Osteoblast (primary cell): ENCODE data around the gene ANXA3. TPM values are rescaled to one million over a fixed set of nuclear protein-coding genes. Genes with fewer than 3 reads are reported as not detected.
A peak's percentile ranks its signal among the peaks of the same experiment; 100 is the strongest.

Source experiments
- DNase-seq: peaks from one replicate; pipeline ENCODE4 v3.0.0; 2011; ENCODE audit warnings: low spot score, mixed read lengths; ENCODE audit not compliant: insufficient read length; ENCODE audit errors: missing footprints
- H2AFZ ChIP-seq: 2 replicates; pipeline ENCODE4 v1.6.0; 2011; ENCODE audit warnings: mild to moderate bottlenecking, low read length
- H3K27ac ChIP-seq: 2 replicates; pipeline ENCODE4 v1.5.1; 2011; ENCODE audit warnings: mild to moderate bottlenecking, low read depth, low read length, moderate library complexity
- H3K27me3 ChIP-seq: 2 replicates; pipeline ENCODE4 v1.6.0; 2012; ENCODE audit warnings: mild to moderate bottlenecking, control low read depth, inconsistent platforms, low read length, moderate library complexity; ENCODE audit not compliant: insufficient read depth
- H3K36me3 ChIP-seq: 2 replicates; pipeline ENCODE4 v1.5.1; 2011; ENCODE audit warnings: mild to moderate bottlenecking, low read length, control low read depth, moderate library complexity; ENCODE audit not compliant: insufficient read depth
- H3K4me1 ChIP-seq: 2 replicates; pipeline ENCODE4 v1.5.1; 2011; ENCODE audit warnings: mild to moderate bottlenecking, low read length, control low read depth, moderate library complexity; ENCODE audit not compliant: insufficient read depth
- H3K4me2 ChIP-seq: 2 replicates; pipeline ENCODE4 v1.6.0; 2011; ENCODE audit warnings: mild to moderate bottlenecking, low read length; ENCODE audit not compliant: insufficient read depth
- H3K4me3 ChIP-seq: fragments of 200-600 bp; sonication (generic); 3 replicates; pipeline ENCODE4 v1.5.1; 2012; ENCODE audit warnings: mild to moderate bottlenecking, low read length, inconsistent platforms; ENCODE audit not compliant: insufficient read depth
- H3K79me2 ChIP-seq: 2 replicates; pipeline ENCODE4 v1.6.0; 2012; ENCODE audit warnings: mild to moderate bottlenecking, low read length, control low read depth, inconsistent platforms; ENCODE audit not compliant: insufficient read depth
- H3K9me3 ChIP-seq: 2 replicates; pipeline ENCODE4 v1.5.1; 2011; ENCODE audit warnings: low read depth, low read length, control low read depth
- H4K20me1 ChIP-seq: 2 replicates; pipeline ENCODE4 v1.6.0; 2012; ENCODE audit warnings: mild to moderate bottlenecking, low read length, control low read depth; ENCODE audit not compliant: insufficient read depth
- CTCF ChIP-seq: IDR thresholded peaks from 2 replicates; pipeline ENCODE4 v1.5.1; 2011; ENCODE audit warnings: mild to moderate bottlenecking, low read depth, low read length, moderate library complexity; ENCODE audit errors: extremely low read depth
- small RNA-seq: library from RNA; depleted of rRNA; stranded (forward); fragments of <200 nt; gene quantifications from one replicate; pipeline ENCODE3, GENCODE V24; 2012
- total RNA-seq: library from RNA; depleted of rRNA; stranded (reverse); fragments of >200 nt; gene quantifications from 2 replicates; pipeline ENCODE4 v1.2.3, GENCODE V29; 2012

Gene ANXA3
- total RNA-seq, 1 donor, result 2.9 TPM

DNA sequence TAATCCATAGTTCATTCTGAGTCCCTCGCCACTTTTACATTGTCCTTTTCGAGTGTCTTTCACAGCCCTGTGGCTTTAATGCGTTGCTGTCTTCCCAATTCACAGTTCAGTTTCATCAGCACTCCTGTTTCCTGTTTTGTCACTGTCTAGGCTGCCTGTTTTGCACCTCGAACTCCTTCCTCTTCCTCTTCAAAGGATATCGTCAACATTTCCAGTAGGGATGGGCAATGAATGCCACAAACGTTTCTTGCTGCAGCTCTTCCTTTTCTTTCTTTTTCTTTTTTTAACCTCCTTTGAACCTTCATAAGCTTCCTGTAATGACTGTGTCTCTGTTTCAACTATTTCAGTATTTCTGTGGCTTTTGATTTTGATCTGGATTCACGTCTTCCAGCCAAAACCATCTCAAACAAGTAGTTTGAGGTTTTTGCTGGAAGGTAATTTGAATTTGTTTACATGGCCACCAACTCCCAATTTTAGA lies 105.4 kb downstream of the ANXA3 start:
- TF ChIP-seq CTCF, result no peak
- Histone ChIP-seq H3K36me3 (no peaks in the 10 kb centered on the region), H3K4me1 (peaks cover 68% of the 10 kb centered on the region)

DNA sequence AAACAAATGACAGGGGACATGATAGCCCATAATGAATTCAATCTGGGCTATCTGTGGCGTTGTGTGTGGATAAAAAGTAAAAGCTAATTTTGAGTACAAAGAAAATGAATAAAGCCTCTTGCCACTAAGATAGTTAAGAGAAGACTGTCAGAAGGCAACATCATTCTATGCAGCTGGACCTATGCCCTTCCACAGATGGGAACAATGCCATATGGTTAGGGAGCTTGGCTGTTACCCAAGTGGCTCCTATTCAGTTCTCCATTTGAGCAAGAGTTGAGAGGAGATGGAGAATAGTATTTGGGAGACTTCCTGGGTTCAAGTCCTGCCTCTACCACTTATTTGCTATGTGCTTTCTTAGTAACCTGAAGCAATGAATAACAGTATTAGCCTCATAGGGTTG lies 107.7 kb downstream of the ANXA3 start:
- TF ChIP-seq CTCF, result no peak
- Histone ChIP-seq H3K4me2 (peak overlapping the region; percentile 3), H3K4me3 (no peak overlapping the region), H3K36me3 (no peaks in the 10 kb centered on the region), H2AFZ (peak overlapping the region; percentile 13), H3K9me3 (no peaks in the 10 kb centered on the region), H3K4me1 (peaks cover 58% of the 10 kb centered on the region), H3K27ac (no peak overlapping the region), H3K79me2 (no peaks in the 10 kb centered on the region), H4K20me1 (no peaks in the 10 kb centered on the region), H3K27me3 (no peaks in the 10 kb centered on the region)
- DNase-seq, result no peak

More for the DNA sequence above, 105.4 kb downstream of the ANXA3 start:
- DNase-seq, result no peak
- Histone ChIP-seq H3K27ac (no peak overlapping the region), H3K27me3 (no peaks in the 10 kb centered on the region), H3K4me3 (no peak overlapping the region), H4K20me1 (no peaks in the 10 kb centered on the region), H3K9me3 (no peaks in the 10 kb centered on the region), H2AFZ (peak overlapping the region; percentile 95), H3K4me2 (peak overlapping the region; percentile 53), H3K79me2 (no peaks in the 10 kb centered on the region)

DNA sequence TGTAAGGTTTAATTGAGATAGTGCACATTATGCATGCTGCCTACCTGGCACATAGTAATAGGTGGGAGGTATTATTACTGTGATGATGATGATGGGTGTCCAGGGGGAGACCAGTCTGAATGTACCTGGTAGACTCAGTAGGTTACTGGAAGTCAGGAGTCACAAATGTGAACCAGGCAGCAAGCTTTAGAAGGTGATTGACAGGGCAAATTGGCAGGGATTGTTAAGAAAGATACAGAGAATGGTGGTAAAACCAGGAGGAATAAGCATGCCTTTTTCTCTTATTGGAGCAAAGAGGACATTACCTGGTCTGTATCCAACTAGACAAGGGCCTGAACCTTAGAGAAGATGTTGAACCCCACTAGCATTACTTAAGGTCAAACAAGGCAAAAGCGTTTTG lies 108.1 kb downstream of the ANXA3 start:
- H3K27me3 ChIP-seq, result no peaks in the 10 kb centered on the region
- H3K4me1 ChIP-seq, result peaks cover 54% of the 10 kb centered on the region
- no peak for DNase-seq
- no peaks in the 10 kb centered on the region for H3K79me2 ChIP-seq
- no peak for TF ChIP-seq CTCF
- no peaks in the 10 kb centered on the region for H3K9me3 ChIP-seq
- H4K20me1 ChIP-seq, result no peaks in the 10 kb centered on the region
- no peaks in the 10 kb centered on the region for H3K36me3 ChIP-seq
- no peak overlapping the region for H3K4me2 ChIP-seq
- H3K27ac ChIP-seq, result no peak overlapping the region
- no peak overlapping the region for H3K4me3 ChIP-seq
- no peak overlapping the region for H2AFZ ChIP-seq

Small RNA genes lying within 50 kb of the gene (small RNA-seq; reads per million reads assigned to genes)
- gene HIGD1AP13, result not detected
- not detected for gene RF00019

Other genes starting within 250 kb of the ANXA3 start
- gene BMP2K, start 224.6 kb downstream of the ANXA3 start, total RNA-seq, result 61.2 and 81.0 TPM in 2 replicates